ENCODE data around the gene KIZ. TPM values are rescaled to one million over a fixed set of nuclear protein-coding genes. Genes with fewer than 3 reads are reported as not detected.

Gene KIZ
- polyA plus RNA-seq, 1 donor, result 12.9 TPM

GRCh38 chr20:21139881-21140566, 14.1 kb downstream of the KIZ start:
- no peak for DNase-seq
- no peaks in the 10 kb centered on the region for H3K9me3 ChIP-seq (ENCODE audit: control insufficient read depth, low read depth, low read length)
- no peak overlapping the region for H3K4me3 ChIP-seq (ENCODE audit: low read length)
- H3K27me3 ChIP-seq (ENCODE audit: control insufficient read depth, insufficient read depth, low read length), result no peaks in the 10 kb centered on the region
- no peaks in the 10 kb centered on the region for H3K4me1 ChIP-seq (ENCODE audit: control insufficient read depth, insufficient read depth, low read length)
- WGBS (ENCODE audit: insufficient coverage, low lambda C conversion rate), result no CpG with 5 or more reads among the region's 3 CpGs
- H3K27ac ChIP-seq (ENCODE audit: low read length), result no peak overlapping the region
- H3K36me3 ChIP-seq (ENCODE audit: control insufficient read depth, insufficient read depth, low read length), result peaks cover 9% of the 10 kb centered on the region

GRCh38 chr20:21141825-21142224, 15.9 kb downstream of the KIZ start:
- H3K27ac ChIP-seq (ENCODE audit: low read length), result no peak overlapping the region
- no peak overlapping the region for H3K4me3 ChIP-seq (ENCODE audit: low read length)
- no peaks in the 10 kb centered on the region for H3K4me1 ChIP-seq (ENCODE audit: control insufficient read depth, insufficient read depth, low read length)
- WGBS (ENCODE audit: insufficient coverage, low lambda C conversion rate), result 80% methylated on average over 1 of the region's 5 CpGs
- no peaks in the 10 kb centered on the region for H3K27me3 ChIP-seq (ENCODE audit: control insufficient read depth, insufficient read depth, low read length)
- H3K36me3 ChIP-seq (ENCODE audit: control insufficient read depth, insufficient read depth, low read length), result peaks cover 5% of the 10 kb centered on the region
- DNase-seq, result no peak
- no peaks in the 10 kb centered on the region for H3K9me3 ChIP-seq (ENCODE audit: control insufficient read depth, low read depth, low read length)

GRCh38 chr20:21143194-21143890, 17.5 kb downstream of the KIZ start:
- Histone ChIP-seq H3K4me1 (ENCODE audit: control insufficient read depth, insufficient read depth, low read length) (no peaks in the 10 kb centered on the region), H3K36me3 (ENCODE audit: control insufficient read depth, insufficient read depth, low read length) (peaks cover 2% of the 10 kb centered on the region), H3K27ac (ENCODE audit: low read length) (no peak overlapping the region), H3K4me3 (ENCODE audit: low read length) (no peak overlapping the region), H3K27me3 (ENCODE audit: control insufficient read depth, insufficient read depth, low read length) (no peaks in the 10 kb centered on the region), H3K9me3 (ENCODE audit: control insufficient read depth, low read depth, low read length) (no peaks in the 10 kb centered on the region)
- DNase-seq, result no peak
- WGBS (ENCODE audit: insufficient coverage, low lambda C conversion rate), result 100% methylated on average over 3 of the region's 7 CpGs

GRCh38 chr20:21145424-21145823, 19.5 kb downstream of the KIZ start:
- DNase-seq, result no peak

GRCh38 chr20:21146215-21146614, 20.3 kb downstream of the KIZ start:
- Histone ChIP-seq H3K36me3 (ENCODE audit: control insufficient read depth, insufficient read depth, low read length) (no peaks in the 10 kb centered on the region), H3K9me3 (ENCODE audit: control insufficient read depth, low read depth, low read length) (no peaks in the 10 kb centered on the region), H3K27me3 (ENCODE audit: control insufficient read depth, insufficient read depth, low read length) (no peaks in the 10 kb centered on the region), H3K4me1 (ENCODE audit: control insufficient read depth, insufficient read depth, low read length) (no peaks in the 10 kb centered on the region), H3K27ac (ENCODE audit: low read length) (no peak overlapping the region), H3K4me3 (ENCODE audit: low read length) (no peak overlapping the region)
- WGBS (ENCODE audit: insufficient coverage, low lambda C conversion rate), result no CpG with 5 or more reads among the region's 4 CpGs
- DNase-seq, result no peak

More at GRCh38 chr20:21145424-21145823, 19.5 kb downstream of the KIZ start:
- H3K27ac ChIP-seq (ENCODE audit: low read length), result no peak overlapping the region
- no peak overlapping the region for H3K4me3 ChIP-seq (ENCODE audit: low read length)
- 81% methylated on average over 2 of the region's 3 CpGs for WGBS (ENCODE audit: insufficient coverage, low lambda C conversion rate)
- no peaks in the 10 kb centered on the region for H3K9me3 ChIP-seq (ENCODE audit: control insufficient read depth, low read depth, low read length)
- no peaks in the 10 kb centered on the region for H3K27me3 ChIP-seq (ENCODE audit: control insufficient read depth, insufficient read depth, low read length)
- no peaks in the 10 kb centered on the region for H3K36me3 ChIP-seq (ENCODE audit: control insufficient read depth, insufficient read depth, low read length)
- no peaks in the 10 kb centered on the region for H3K4me1 ChIP-seq (ENCODE audit: control insufficient read depth, insufficient read depth, low read length)

- H3K9me3 ChIP-seq (ENCODE audit: control insufficient read depth, low read depth, low read length), result no peaks in the 10 kb centered on the region
- no peak overlapping the region for H3K4me3 ChIP-seq (ENCODE audit: low read length)
- WGBS (ENCODE audit: insufficient coverage, low lambda C conversion rate), result 80% methylated on average over 1 of the region's 1 CpG
These were observed 21.7 kb downstream of the KIZ start for GRCh38 chr20:21147593-21147992.

GRCh38 chr20:21149344-21149743, 23.5 kb downstream of the KIZ start:
- Histone ChIP-seq H3K4me1 (ENCODE audit: control insufficient read depth, insufficient read depth, low read length) (no peaks in the 10 kb centered on the region), H3K27ac (ENCODE audit: low read length) (no peak overlapping the region)

More at GRCh38 chr20:21147593-21147992, 21.7 kb downstream of the KIZ start:
- no peaks in the 10 kb centered on the region for H3K4me1 ChIP-seq (ENCODE audit: control insufficient read depth, insufficient read depth, low read length)
- no peak for DNase-seq
- no peaks in the 10 kb centered on the region for H3K27me3 ChIP-seq (ENCODE audit: control insufficient read depth, insufficient read depth, low read length)
- no peaks in the 10 kb centered on the region for H3K36me3 ChIP-seq (ENCODE audit: control insufficient read depth, insufficient read depth, low read length)
- no peak overlapping the region for H3K27ac ChIP-seq (ENCODE audit: low read length)

GRCh38 chr20:21151791-21152190, 25.9 kb downstream of the KIZ start:
- Histone ChIP-seq H3K27me3 (ENCODE audit: control insufficient read depth, insufficient read depth, low read length) (no peaks in the 10 kb centered on the region), H3K36me3 (ENCODE audit: control insufficient read depth, insufficient read depth, low read length) (no peaks in the 10 kb centered on the region), H3K9me3 (ENCODE audit: control insufficient read depth, low read depth, low read length) (no peaks in the 10 kb centered on the region), H3K4me3 (ENCODE audit: low read length) (no peak overlapping the region), H3K4me1 (ENCODE audit: control insufficient read depth, insufficient read depth, low read length) (no peaks in the 10 kb centered on the region), H3K27ac (ENCODE audit: low read length) (no peak overlapping the region)
- WGBS (ENCODE audit: insufficient coverage, low lambda C conversion rate), result 93% methylated on average over 3 of the region's 5 CpGs
- no peak for DNase-seq

More at GRCh38 chr20:21149344-21149743, 23.5 kb downstream of the KIZ start:
- H3K27me3 ChIP-seq (ENCODE audit: control insufficient read depth, insufficient read depth, low read length), result no peaks in the 10 kb centered on the region
- no CpG with 5 or more reads among the region's 9 CpGs for WGBS (ENCODE audit: insufficient coverage, low lambda C conversion rate)
- no peak for DNase-seq
- no peaks in the 10 kb centered on the region for H3K9me3 ChIP-seq (ENCODE audit: control insufficient read depth, low read depth, low read length)
- no peak overlapping the region for H3K4me3 ChIP-seq (ENCODE audit: low read length)
- no peaks in the 10 kb centered on the region for H3K36me3 ChIP-seq (ENCODE audit: control insufficient read depth, insufficient read depth, low read length)

- 100% methylated on average over 1 of the region's 2 CpGs for WGBS (ENCODE audit: insufficient coverage, low lambda C conversion rate)
- Histone ChIP-seq H3K9me3 (ENCODE audit: control insufficient read depth, low read depth, low read length) (no peaks in the 10 kb centered on the region), H3K27me3 (ENCODE audit: control insufficient read depth, insufficient read depth, low read length) (no peaks in the 10 kb centered on the region), H3K4me1 (ENCODE audit: control insufficient read depth, insufficient read depth, low read length) (no peaks in the 10 kb centered on the region), H3K36me3 (ENCODE audit: control insufficient read depth, insufficient read depth, low read length) (no peaks in the 10 kb centered on the region), H3K4me3 (ENCODE audit: low read length) (no peak overlapping the region), H3K27ac (ENCODE audit: low read length) (no peak overlapping the region)
- DNase-seq, result no peak
These were observed 28.8 kb downstream of the KIZ start for GRCh38 chr20:21154692-21155091.

GRCh38 chr20:21155268-21155667, 29.4 kb downstream of the KIZ start:
- 100% methylated on average over 3 of the region's 5 CpGs for WGBS (ENCODE audit: insufficient coverage, low lambda C conversion rate)
- H3K4me3 ChIP-seq (ENCODE audit: low read length), result no peak overlapping the region
- H3K27me3 ChIP-seq (ENCODE audit: control insufficient read depth, insufficient read depth, low read length), result no peaks in the 10 kb centered on the region

More at GRCh38 chr20:21155268-21155667, 29.4 kb downstream of the KIZ start:
- no peak for DNase-seq
- no peaks in the 10 kb centered on the region for H3K9me3 ChIP-seq (ENCODE audit: control insufficient read depth, low read depth, low read length)
- no peaks in the 10 kb centered on the region for H3K4me1 ChIP-seq (ENCODE audit: control insufficient read depth, insufficient read depth, low read length)
- no peak overlapping the region for H3K27ac ChIP-seq (ENCODE audit: low read length)
- H3K36me3 ChIP-seq (ENCODE audit: control insufficient read depth, insufficient read depth, low read length), result no peaks in the 10 kb centered on the region
